ENCODE data around the gene SCLY.
"Not testable (repeated sequence)": the region's sequence is repeated elsewhere in the genome, so short reads cannot be mapped to it uniquely, and the experiment has no call there.

SCLY gene, protein sequence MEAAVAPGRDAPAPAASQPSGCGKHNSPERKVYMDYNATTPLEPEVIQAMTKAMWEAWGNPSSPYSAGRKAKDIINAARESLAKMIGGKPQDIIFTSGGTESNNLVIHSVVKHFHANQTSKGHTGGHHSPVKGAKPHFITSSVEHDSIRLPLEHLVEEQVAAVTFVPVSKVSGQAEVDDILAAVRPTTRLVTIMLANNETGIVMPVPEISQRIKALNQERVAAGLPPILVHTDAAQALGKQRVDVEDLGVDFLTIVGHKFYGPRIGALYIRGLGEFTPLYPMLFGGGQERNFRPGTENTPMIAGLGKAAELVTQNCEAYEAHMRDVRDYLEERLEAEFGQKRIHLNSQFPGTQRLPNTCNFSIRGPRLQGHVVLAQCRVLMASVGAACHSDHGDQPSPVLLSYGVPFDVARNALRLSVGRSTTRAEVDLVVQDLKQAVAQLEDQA

DNA sequence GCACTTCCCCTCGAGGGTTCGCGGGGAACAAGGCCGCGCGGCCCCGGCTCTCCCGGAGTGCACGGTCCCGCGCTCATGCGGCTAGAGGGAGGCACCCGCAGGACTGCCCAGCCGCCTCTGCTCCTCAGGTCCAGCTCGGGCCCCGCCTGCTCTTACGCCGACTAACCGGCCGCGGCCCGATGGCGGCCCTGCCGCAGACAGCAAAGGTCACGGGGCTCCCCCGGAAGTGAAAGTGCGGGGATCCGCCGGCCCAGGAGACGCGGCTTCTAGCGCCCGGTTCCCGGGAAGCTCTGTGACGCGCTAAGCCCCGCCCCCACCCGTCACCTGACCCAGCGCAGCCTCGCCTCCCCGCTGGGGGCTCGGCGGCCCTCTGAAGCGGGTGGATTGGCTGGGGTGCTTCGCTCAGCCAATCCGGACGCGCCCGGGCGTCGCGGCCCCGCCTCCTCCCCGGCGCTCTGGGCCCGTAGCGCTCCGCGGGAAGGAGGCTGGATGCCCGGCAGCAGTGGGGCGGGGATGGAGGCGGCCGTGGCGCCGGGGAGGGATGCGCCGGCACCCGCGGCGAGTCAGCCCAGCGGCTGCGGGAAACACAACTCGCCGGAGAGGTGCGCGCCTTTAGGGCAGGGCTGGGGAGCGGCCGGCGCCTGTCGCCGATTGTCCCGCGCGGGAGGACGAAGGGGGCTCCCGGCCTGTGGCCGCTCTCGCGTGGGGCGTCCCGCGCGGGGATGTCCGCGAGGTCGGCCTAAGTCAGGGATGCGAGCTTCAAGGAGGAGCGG is at the start of gene SCLY:
SCLY (plus strand) TSS at position 460 of the 773 bp plus-strand sequence; CDS start at position 514, 54 bp downstream.
- DNase-seq = peak; percentile 99

DNA sequence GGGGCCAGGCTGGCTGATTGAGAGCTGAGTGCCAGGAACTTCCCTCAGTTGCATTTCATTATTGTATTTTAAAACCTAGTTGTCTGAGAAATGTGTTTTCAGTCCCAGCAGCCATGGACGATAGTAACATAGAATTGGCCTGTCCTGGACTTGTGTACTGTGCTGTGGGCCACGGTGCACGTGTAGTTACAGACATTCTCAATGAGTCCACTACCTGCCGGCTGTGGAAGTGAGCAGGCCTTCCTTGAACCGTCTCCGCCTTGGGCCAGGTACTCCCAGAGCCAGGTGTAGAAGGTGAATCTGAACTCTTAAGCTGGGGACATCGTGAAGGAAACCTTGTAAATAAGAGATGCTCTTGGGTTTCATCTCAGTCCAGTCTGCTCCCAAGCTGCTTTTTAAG is 47.0 kb upstream of the SCLY start:
- no peak for DNase-seq

DNA sequence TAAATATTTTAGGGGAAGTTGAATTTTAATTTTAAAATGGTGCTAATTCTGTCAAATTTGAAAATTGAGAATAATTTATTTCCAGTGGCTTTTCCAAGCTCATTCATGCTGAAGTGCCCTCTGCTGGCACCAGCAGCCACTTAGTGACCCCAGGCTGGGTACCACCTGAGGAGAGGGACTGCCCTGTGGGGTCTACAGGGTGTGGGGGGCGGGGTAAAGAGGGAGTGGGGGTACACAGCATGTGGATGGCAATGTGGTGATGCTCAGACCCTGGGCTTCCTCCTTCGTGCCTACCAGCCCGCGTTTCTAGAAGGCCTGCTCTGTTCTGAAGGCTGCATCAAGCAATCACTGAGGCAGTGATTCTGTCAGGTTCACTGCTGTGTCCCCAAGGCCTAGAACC is 45.1 kb upstream of the SCLY start:
- no peak for DNase-seq

DNA sequence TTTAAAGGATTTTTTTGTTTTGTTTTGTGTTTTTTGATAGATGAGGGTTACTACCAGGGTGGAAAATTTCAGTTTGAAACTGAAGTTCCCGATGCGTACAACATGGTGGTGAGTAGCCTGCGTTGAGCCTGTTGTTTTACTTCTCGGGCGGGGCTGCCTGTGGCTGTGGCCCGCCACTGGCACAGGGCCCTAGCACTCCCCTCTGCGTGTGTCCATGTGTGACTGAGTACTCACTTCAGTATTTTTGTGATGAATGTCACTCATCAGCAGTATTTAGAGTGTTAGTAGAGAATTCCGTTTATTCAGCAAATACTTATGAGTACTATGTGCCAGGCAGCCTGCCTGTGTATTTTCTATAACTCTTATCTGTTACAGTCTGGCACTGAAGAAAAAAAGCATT is 44.3 kb upstream of the SCLY start:
- DNase-seq = no peak

DNA sequence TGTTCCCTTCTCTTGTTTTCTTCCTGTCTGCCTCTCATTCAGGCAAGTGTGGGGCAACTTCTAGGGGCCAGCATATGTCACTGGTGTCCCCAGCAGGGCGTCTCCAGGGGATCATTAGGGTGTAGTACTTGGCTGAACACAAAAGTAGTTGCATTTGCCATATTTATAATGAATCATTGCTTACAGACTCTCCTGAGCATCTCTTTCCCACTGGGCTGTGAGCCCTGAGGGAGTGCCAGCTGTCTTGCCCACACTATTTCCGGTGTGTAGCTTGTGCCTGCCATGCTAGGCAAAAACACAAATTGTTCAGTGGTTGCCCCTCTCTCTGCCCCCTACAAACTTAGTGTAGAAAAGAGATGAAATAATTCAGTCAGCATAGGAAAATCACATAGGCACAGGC is 40.8 kb upstream of the SCLY start:
- no peak for DNase-seq

DNA sequence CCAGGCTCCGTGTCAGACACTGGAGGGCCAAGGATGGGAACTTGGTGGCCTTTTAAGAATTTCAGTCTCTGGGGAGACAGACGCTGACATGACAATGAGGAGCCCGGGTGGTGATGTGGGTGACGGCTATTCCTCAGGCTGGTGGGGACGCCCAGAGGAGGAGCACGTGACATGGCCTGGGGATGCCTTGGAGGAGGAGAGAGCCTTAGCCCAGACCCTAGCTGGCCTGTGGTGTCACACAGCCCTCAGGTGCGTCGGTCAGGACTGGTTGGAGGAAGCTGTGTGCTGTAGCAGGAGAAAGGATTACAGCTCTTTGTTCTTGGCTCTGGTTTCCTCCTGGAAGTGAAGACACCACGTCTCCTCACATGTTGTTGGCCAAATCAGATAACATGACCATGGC is 40.0 kb upstream of the SCLY start:
- DNase-seq = no peak

DNA sequence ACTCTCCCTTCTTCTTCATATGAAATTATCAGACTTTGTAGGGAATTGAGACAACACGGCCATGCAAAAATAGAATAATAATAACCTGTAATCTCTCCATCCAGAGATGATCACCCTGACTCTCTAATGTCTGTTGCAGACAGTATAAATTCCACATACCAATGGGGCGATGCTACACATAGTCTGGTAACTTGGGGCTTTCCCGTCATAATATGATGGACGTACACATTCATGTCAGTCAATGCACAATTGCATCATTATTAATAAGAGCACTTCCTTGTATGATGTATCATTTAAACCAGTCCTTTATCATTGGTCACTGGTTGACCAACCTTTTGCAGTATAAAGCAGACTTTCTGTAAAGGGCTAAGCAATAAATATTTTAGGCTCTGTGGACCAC is 39.5 kb upstream of the SCLY start:
- DNase-seq = no peak

DNA sequence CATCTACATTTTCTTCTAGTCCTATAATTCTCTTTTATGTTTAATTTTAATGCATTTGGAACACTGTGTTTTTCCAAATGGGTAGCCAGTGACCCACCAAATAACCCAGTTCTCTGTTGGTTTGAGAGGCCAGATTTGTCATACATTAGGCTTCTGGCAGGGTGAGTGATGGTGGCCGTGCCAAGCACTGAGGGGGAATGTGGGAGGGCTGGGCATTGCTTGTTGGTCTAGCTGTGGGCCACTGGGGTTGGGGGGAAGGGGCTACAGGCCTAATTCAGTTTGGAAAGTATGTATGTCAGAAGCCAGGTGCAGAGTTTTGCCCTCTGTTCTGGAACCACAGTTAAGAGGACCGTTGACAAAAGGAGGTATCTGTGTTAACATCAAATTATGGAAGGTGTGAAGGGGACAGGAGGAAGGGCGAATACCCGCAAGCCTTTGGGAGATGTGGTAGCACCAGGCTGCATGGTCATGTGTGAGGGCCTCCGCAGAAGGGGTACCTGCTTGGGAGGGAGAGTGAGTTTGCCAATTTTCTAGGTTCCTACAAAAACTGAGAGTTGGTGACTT is 38.1 kb upstream of the SCLY start:
- no peak for DNase-seq

DNA sequence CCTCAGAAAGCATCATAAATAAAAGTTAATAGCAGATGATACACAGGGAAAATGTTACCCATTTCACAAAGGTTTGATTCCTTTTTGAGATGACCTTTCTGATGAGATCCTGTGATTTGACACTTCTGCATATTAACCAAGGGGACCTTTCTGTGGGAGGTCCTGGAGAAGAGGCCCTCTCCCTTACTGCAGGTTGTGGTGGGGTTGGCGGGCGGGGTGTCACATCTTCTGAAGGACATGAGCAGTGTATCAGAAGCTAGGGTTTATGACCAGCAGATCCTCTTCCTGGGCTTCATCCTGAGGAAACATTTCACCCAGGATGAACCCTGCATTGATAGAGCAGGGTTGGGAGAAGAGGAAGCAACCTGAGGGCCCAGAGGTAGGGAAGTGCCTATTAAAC is 37.2 kb upstream of the SCLY start:
- no peak for DNase-seq

DNA sequence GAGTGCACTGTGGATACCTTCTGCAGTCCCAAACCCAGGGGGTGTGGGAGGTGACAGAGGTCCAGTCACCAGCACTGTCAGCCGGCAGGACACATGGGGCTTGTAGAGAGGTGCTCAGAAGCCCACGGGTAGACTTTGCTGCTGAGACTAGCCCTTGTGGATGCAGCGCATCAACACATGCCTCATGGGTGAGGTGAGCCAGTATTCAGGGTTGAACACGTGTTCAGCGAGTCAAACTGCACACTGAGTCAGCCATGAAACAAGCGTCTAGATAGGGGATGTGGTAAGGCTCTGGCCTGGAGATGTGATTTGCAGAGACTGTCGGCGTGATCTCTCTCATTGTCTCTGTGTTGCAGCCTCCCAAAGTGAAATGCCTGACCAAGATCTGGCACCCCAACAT is 35.8 kb upstream of the SCLY start:
- DNase-seq = no peak

DNA sequence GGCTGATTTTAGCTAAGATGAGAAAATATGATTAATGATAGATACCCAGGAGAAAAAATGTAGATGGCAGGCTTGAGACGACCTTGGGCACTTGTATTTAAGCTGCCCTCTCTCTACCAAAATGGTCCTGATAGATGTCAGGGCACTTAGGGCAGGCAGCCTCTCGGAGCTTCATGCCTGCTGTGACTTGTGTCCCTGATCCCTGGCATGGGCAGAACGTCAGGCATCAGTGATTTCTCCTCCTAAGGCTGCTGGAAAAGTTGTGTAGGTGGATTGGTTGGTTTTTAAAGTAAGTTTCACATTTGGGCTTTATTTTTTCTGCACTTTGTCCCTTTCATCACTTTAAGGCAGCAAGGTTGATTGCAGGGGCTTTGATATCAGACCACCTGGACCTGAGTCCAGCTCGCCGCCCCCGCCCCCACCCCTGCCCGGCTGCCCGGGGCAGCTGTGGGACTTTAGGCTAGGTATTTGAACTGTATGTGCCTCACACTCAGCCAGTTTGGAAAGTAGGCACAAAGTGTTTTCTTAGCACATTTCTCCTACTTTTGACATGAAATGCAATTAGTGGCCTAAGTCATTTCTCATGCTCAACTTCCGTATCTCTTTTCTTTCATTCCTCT is 35.0 kb upstream of the SCLY start:
- no peak for DNase-seq

DNA sequence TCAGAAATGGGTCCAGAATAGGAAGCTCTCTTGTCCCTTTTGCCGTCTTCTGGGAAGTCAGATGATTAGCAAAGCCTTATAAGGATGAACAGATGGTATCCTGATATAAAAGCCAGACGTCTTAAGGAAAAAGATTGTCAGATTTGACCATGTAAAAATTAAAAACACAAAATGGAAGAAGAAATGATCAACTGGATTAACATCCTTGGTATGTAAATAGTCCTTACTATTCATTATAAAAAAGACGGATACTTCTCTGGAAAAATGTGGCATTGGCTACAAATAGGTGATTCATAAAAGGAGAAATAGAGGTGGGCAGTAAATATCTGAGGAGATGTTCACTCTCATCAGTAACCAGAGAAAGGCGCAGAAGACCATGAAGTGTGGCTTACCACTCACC is 33.7 kb upstream of the SCLY start:
- DNase-seq = no peak

DNA sequence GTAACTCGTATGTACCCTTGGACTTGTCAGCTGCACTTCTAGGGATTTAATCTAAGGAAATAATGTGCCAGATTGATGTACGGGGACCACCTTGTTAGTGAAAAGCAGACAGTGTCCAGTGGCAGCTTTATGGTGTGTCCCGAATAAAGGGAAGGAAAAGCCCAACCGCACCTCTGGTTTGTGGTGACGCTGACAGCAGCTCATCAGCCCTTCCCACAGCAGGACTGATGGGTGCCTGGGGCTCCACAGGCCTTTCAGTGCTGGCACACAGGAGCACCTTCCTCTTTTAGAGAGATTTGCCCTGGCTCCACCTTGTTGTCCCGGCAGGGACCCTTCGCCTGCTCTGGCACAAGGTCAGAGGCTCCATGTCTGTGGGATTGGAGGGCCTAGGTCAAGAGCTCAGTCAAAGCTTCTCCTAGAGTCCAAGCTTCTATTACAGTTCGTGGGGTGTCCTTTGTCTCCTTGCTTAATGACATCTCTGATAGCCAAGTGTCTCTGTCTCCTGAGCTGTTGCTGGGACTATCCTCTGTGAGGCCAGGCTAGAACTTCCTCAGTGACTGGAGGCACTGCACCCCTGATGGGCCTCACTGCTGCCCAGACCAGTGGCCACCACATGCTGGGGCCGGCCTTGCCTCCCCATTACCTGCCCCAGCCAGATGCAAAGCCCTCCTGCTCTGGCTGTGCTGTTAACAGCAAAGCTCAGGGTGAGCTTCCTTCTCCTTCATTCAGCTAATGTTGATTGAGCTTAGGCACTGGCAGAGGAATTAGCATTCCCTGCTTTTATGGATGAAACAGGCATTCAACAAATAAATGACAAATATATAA is 33.0 kb upstream of the SCLY start:
- DNase-seq = no peak

DNA sequence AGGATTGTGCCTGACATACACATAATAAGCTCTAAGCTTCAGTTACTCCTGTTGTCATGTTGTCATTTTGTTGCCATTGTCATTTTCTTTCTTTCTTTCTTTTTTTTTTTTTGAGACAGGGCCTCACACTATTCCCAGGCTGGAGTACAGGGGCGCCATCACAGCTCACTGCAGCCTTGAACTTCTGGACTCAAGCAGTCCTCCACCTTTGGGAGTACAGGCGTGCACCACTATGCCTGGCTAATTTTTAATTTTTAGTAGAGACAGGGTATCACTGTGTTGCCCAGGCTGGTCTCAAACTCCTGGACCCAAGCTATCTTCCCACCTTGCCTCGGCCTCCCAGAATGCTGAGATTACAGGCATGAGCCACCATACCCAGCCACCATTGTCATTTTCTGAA is 30.9 kb upstream of the SCLY start:
- DNase-seq = no peak

DNA sequence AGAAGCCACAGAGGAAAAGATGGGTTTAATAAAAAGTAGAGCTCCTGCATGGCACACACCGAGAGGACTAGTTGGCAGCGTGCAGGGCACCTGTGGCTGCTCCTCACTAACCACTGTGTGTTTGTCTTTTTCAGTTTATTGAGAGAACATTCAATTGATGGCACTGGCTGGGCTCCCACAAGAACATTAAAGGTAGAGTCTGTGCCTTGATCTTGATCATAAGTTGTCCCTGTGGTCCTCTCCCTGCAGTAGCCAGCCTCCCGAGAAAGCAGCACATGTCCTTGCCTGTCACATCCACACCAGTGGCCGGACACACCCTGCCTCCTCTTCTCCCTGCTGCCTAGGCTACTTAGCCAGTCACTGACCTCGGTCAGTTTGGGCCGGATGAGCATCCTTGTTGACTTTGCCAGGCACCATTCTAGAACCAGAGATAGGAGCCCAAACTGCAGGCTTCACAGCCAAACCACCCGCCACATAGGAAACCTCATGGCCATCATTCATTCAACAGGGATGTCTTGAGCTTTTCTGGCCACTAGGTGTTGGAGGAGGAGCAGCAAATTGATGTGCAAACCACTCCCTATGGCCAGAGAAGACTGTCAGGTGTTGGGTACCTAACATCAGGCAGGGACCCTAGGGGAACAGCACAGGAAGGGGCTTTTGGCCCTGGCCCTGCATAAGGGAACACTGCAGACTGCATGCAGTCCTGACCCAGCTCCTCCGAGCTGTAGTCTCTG is 30.2 kb upstream of the SCLY start:
- no peak for DNase-seq

DNA sequence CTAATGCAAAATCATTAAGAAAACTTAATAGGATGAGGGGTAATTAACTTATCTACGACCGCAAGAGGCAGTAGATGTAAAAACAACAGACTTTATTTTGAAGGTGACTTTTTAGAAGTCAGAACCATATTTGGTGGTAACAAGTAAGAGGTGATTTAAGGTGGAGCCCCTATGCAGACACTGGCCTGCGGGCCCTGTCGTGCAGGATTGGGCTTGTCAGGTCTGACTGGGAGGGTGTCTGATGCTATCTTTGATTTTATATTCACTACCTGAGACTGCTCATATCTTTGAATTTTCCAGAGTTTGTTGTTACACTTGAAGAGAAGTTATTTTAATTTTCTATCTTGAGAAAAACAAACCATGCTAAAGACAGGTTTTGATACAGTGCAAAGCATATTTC is 29.1 kb upstream of the SCLY start:
- DNase-seq = no peak

DNA sequence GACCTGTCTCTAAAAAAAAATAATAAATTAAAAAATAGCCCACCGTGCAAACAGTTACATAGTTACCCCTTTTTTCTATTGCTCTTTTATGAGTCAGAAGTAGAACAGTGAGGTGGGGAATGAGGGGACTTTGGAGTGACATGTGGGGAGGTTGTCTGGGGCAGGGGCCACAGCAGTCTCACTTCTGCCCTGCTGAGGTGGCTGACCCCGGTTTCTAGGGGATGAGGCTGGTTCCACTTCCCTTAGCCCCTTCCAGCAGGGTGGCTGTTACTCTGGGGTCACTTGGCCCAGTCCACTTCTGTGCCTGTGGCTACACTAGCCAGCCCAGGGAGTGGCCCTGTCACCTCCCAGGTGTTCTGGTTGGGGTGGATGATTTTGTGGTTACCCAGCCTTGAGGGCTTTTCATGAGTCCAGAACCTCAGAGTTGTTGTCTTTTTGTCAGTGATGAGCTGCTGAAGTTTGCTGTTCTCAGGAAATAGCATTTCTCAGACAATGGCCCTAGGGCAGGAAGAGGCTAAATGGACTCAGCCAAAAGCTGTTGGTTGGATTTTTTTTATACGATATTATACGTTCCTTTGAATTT is 28.0 kb upstream of the SCLY start:
- DNase-seq = no peak

DNA sequence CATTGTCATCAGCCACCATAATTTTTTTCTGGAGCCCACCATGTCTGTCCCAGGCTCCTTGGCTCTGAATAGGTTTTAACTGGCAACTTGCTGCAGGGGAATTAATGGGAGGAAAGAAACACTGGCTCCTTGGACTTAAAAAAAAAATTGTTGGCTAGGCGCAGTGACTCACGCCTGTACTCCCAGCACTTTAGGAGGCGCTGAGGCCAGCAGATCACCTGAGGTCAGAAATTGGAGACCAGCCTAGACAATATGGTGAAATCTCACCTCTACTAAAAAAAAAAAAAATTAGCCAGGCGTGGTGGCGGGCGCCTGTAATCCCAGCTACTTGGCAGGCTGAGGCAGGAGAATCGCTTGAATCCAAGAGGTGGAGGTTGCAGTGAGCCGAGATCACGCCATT is 26.8 kb upstream of the SCLY start:
- DNase-seq = not testable (repeated sequence)

DNA sequence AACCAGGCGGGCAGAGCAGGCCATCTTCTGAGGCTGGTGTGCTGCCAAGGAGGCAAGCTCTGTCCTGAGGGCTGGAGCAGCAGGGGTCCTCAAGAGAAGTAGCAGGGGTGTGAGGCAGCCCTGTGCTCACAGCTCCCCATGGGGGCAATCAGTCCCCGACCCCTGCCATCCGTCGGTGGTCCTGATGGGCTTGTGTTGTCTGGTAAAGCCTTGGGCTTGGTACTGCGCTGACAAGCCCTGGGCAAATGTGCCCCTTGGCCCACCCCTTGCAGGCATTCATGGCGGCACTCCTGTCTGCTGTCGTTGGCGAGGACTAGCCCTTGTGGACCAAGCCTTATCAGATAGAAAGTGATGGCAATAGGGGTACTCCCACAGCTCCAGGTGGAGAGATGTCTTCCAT is 22.6 kb upstream of the SCLY start:
- no peak for DNase-seq

DNA sequence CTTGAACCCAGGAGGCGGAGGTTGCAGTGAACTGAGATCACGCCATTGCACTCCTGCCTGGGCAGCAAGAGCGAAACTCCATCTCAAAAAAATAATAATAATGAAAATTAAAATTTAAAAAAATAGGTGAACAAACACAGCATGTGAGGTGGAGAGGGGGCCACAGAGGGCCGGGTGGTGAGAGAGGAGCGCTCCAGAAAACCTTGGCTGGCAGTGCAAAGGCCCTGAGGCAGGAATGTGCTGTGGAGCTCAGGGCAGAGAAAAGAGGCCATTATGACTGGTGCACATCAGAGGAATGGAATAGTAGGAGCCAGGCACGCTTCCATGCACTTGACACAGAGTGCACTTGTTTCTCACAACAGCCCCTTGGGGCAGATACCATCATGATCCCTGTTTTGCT is 21.6 kb upstream of the SCLY start:
- DNase-seq = no peak

DNA sequence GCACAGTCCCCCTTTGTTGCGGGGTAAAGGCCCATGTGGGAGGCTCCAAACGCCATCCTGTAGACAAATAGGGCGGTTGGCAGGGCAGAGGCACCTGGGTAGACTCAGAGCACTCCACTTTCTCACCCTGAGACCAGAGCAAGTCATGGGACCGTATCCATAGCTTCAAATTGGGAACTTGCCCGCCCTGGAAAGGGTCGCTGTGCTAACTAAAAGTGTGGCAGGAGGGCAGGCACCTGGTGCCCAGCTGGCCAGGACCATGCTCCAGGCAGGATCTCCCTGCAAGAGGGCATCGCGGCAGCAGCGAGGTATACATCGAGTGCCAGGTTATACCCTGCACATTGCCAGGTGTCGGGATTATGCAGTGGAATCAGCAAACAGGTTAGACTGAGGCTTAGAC is 20.8 kb upstream of the SCLY start:
- DNase-seq = no peak

DNA sequence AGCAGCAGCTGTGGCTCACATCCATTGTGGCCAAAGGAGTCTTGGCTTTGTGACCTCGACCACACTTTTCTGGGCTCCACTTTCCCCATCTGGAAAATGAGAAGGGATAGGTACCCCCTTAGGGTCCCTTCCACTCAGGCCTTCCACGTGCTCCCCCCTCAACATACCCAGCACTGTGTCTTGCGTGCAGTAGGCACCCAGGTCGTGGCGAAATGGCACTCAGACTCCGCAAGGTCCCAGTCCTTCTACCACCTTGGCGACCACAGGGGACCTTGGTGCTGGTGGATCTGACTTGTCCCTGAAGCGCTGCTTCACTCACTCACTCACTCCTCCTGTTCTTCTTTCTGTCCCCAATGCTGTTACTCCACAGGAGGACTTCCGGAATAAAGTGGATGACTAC is 19.9 kb upstream of the SCLY start:
- no peak for DNase-seq
